NCI-H226 (cell line): ENCODE measurements around the gene HTD2.

Experiments
- DNase-seq: peaks from one replicate; pipeline ENCODE4 v3.0.0-alpha.2; 2015

HTD2 gene

GRCh38 chr3:58359621-58360020 is 53.3 kb downstream of the HTD2 start:
- no peak for DNase-seq

- no peak for DNase-seq
Observed at GRCh38 chr3:58361866-58362265, 55.5 kb downstream of the HTD2 start.

DNA sequence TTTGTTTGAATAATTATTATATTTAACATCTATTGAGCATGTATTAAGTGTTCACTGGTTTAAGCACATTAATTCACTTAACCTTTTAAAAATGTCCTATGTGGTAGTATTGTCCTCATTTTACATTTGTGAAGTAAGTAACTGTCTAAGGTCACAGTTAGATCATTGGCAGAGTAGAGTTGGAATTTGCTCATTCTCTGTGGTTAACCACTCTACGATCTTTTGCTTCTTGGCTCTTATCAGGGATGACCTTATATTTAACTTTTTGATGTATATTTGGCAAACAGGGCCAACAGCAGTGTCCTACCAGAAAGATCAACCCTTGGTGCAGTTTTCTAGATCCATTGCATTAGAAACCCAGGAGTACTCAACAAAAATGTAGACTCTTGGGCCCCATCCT is 60.4 kb downstream of the HTD2 start:
- DNase-seq = peak; percentile 60

GRCh38 chr3:58369038-58369437 is 62.7 kb downstream of the HTD2 start:
- DNase-seq = no peak
